ENCODE measurements around the gene WDR48.

- TF ChIP-seq POLR2A (IDR thresholded peaks at IDR 0.05; ENCODE audit: low read depth, low read length) (no peak), POLR2AphosphoS5 (IDR thresholded peaks at IDR 0.05; ENCODE audit: low read depth, low read length) (no peak)
Measured at GRCh38 chr3:39067286-39067685, 15.5 kb downstream of the WDR48 start.
